ENCODE data around the gene STEAP2.

The STEAP2 gene

DNA sequence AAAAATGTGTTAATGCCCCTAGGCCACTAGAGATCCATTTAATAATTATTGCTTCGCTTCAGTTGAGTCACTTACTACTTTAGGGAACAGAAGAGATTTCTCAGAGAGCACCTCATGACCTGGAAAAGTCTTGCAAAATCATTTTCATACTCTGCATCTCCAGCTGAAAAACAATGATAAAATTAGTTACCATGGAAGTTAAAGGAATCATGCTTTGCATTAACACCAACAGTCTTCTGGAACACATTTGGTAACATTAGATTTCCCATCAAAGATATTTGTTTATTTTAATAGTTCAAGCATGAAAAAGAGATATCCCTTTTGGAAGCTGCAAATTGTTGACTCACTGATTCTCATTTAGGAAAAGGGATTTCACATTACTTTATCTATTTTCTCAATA is 1.8 kb upstream of the STEAP2 start:
- no peaks in the 10 kb centered on the region for H3K9me3 ChIP-seq (ENCODE audit: insufficient read depth, low read length)
- no peak overlapping the region for H3K27ac ChIP-seq (ENCODE audit: low read depth, low read length)
- H3K79me2 ChIP-seq (ENCODE audit: insufficient read depth, low read length), result no peaks in the 10 kb centered on the region
- H3K9ac ChIP-seq (ENCODE audit: low read length), result no peak overlapping the region
- no peak overlapping the region for H3K4me3 ChIP-seq (ENCODE audit: insufficient read depth, low read length, poor library complexity, severe bottlenecking)
- no peaks in the 10 kb centered on the region for H4K20me1 ChIP-seq (ENCODE audit: low read depth, low read length)
- no peaks in the 10 kb centered on the region for H3F3A ChIP-seq (ENCODE audit: insufficient read depth)
- no peak overlapping the region for H3K4me2 ChIP-seq (ENCODE audit: low read depth, low read length, poor library complexity, severe bottlenecking)
- no peaks in the 10 kb centered on the region for H3K27me3 ChIP-seq (ENCODE audit: low read length)
- no peaks in the 10 kb centered on the region for H3K9me2 ChIP-seq (replicated peaks; ENCODE audit: insufficient read depth, low read length)
- TF ChIP-seq EZH2phosphoT487 (conservative IDR thresholded peaks at IDR 0.05; ENCODE audit: low read length), result no peak
- TF ChIP-seq, protein P1, sequence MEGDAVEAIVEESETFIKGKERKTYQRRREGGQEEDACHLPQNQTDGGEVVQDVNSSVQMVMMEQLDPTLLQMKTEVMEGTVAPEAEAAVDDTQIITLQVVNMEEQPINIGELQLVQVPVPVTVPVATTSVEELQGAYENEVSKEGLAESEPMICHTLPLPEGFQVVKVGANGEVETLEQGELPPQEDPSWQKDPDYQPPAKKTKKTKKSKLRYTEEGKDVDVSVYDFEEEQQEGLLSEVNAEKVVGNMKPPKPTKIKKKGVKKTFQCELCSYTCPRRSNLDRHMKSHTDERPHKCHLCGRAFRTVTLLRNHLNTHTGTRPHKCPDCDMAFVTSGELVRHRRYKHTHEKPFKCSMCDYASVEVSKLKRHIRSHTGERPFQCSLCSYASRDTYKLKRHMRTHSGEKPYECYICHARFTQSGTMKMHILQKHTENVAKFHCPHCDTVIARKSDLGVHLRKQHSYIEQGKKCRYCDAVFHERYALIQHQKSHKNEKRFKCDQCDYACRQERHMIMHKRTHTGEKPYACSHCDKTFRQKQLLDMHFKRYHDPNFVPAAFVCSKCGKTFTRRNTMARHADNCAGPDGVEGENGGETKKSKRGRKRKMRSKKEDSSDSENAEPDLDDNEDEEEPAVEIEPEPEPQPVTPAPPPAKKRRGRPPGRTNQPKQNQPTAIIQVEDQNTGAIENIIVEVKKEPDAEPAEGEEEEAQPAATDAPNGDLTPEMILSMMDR (IDR thresholded peaks at IDR 0.05; ENCODE audit: insufficient read depth, low read length, poor library complexity, severe bottlenecking), result no peak
- no peak overlapping the region for H2AFZ ChIP-seq (ENCODE audit: low read depth, low read length, severe bottlenecking)
- no peaks in the 10 kb centered on the region for H3K36me3 ChIP-seq (ENCODE audit: low read length)

GRCh38 chr7:90210475-90210874 is 1.1 kb upstream of the STEAP2 start:
- no peaks in the 10 kb centered on the region for H3K79me2 ChIP-seq (ENCODE audit: insufficient read depth, low read length)
- H3K27me3 ChIP-seq (ENCODE audit: low read length), result no peaks in the 10 kb centered on the region
- H3K9me2 ChIP-seq (replicated peaks; ENCODE audit: insufficient read depth, low read length), result no peaks in the 10 kb centered on the region
- no peaks in the 10 kb centered on the region for H3F3A ChIP-seq (ENCODE audit: insufficient read depth)
- no peak overlapping the region for H2AFZ ChIP-seq (ENCODE audit: low read depth, low read length, severe bottlenecking)
- no peaks in the 10 kb centered on the region for H4K20me1 ChIP-seq (ENCODE audit: low read depth, low read length)
- no peak overlapping the region for H3K9ac ChIP-seq (ENCODE audit: low read length)
- H3K36me3 ChIP-seq (ENCODE audit: low read length), result no peaks in the 10 kb centered on the region
- no peak overlapping the region for H3K27ac ChIP-seq (ENCODE audit: low read depth, low read length)
- H3K4me3 ChIP-seq (ENCODE audit: insufficient read depth, low read length, poor library complexity, severe bottlenecking), result no peak overlapping the region
- TF ChIP-seq, protein P1 (IDR thresholded peaks at IDR 0.05; ENCODE audit: insufficient read depth, low read length, poor library complexity, severe bottlenecking), result no peak
- no peak for TF ChIP-seq EZH2phosphoT487 (conservative IDR thresholded peaks at IDR 0.05; ENCODE audit: low read length)
- no peak overlapping the region for H3K4me2 ChIP-seq (ENCODE audit: low read depth, low read length, poor library complexity, severe bottlenecking)
- H3K9me3 ChIP-seq (ENCODE audit: insufficient read depth, low read length), result no peaks in the 10 kb centered on the region

- TF ChIP-seq EZH2phosphoT487 (conservative IDR thresholded peaks at IDR 0.05; ENCODE audit: low read length), result no peak
- TF ChIP-seq, protein P1 (IDR thresholded peaks at IDR 0.05; ENCODE audit: insufficient read depth, low read length, poor library complexity, severe bottlenecking), result no peak
- no peak overlapping the region for H2AFZ ChIP-seq (ENCODE audit: low read depth, low read length, severe bottlenecking)
Observed at GRCh38 chr7:90210981-90211380, 559 bp upstream of the STEAP2 start.

DNA sequence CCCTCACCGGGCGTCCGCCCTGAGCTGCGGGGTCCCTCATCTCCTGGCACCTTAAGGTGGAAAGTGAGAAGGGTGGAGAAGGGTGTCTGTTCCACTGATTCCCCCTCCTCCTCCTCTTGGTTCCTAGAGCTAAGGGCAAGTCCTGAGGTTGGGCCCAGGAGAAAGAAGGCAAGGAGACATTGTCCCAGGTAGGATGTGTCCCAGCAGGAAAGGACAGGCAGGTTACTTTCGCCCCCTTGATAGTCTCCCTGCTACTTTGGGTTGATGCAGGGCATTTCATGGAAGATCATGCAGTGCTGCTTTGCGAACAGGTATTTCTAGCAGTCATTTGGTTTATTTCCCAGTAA is 582 bp downstream of the STEAP2 start:
- H3K79me2 ChIP-seq (ENCODE audit: insufficient read depth, low read length), result no peaks in the 10 kb centered on the region
- no peak overlapping the region for H3K4me2 ChIP-seq (ENCODE audit: low read depth, low read length, poor library complexity, severe bottlenecking)
- no peak overlapping the region for H3K27ac ChIP-seq (ENCODE audit: low read depth, low read length)
- no peaks in the 10 kb centered on the region for H3K27me3 ChIP-seq (ENCODE audit: low read length)
- TF ChIP-seq, protein P1 (IDR thresholded peaks at IDR 0.05; ENCODE audit: insufficient read depth, low read length, poor library complexity, severe bottlenecking), result no peak
- no peak for TF ChIP-seq EZH2phosphoT487 (conservative IDR thresholded peaks at IDR 0.05; ENCODE audit: low read length)
- no peaks in the 10 kb centered on the region for H4K20me1 ChIP-seq (ENCODE audit: low read depth, low read length)
- H3K9me2 ChIP-seq (replicated peaks; ENCODE audit: insufficient read depth, low read length), result no peaks in the 10 kb centered on the region
- no peaks in the 10 kb centered on the region for H3K36me3 ChIP-seq (ENCODE audit: low read length)
- H3F3A ChIP-seq (ENCODE audit: insufficient read depth), result no peaks in the 10 kb centered on the region
- H3K9ac ChIP-seq (ENCODE audit: low read length), result no peak overlapping the region
- no peak overlapping the region for H2AFZ ChIP-seq (ENCODE audit: low read depth, low read length, severe bottlenecking)
- H3K9me3 ChIP-seq (ENCODE audit: insufficient read depth, low read length), result no peaks in the 10 kb centered on the region
- no peak overlapping the region for H3K4me3 ChIP-seq (ENCODE audit: insufficient read depth, low read length, poor library complexity, severe bottlenecking)

More at GRCh38 chr7:90210981-90211380, 559 bp upstream of the STEAP2 start:
- H3F3A ChIP-seq (ENCODE audit: insufficient read depth), result no peaks in the 10 kb centered on the region
- no peaks in the 10 kb centered on the region for H3K36me3 ChIP-seq (ENCODE audit: low read length)
- H3K27me3 ChIP-seq (ENCODE audit: low read length), result no peaks in the 10 kb centered on the region
- no peaks in the 10 kb centered on the region for H3K9me2 ChIP-seq (replicated peaks; ENCODE audit: insufficient read depth, low read length)
- no peaks in the 10 kb centered on the region for H3K9me3 ChIP-seq (ENCODE audit: insufficient read depth, low read length)
- no peak overlapping the region for H3K9ac ChIP-seq (ENCODE audit: low read length)
- H3K27ac ChIP-seq (ENCODE audit: low read depth, low read length), result no peak overlapping the region
- H3K79me2 ChIP-seq (ENCODE audit: insufficient read depth, low read length), result no peaks in the 10 kb centered on the region
- no peaks in the 10 kb centered on the region for H4K20me1 ChIP-seq (ENCODE audit: low read depth, low read length)
- H3K4me2 ChIP-seq (ENCODE audit: low read depth, low read length, poor library complexity, severe bottlenecking), result no peak overlapping the region
- H3K4me3 ChIP-seq (ENCODE audit: insufficient read depth, low read length, poor library complexity, severe bottlenecking), result no peak overlapping the region

All from SU-DHL-6 (cell line).